HEK293 (cell line): ENCODE results near the gene TLE5.

Experiments used
- BCL11A ChIP-seq: fragments of 450-650 bp; formaldehyde crosslinking; IDR thresholded peaks from 2 replicates; pipeline ENCODE4 v1.5.1; 2016; ENCODE audit warnings: low read depth, missing biosample characterization, missing genetic modification characterization
- CTCF ChIP-seq: fragments of 450-650 bp; formaldehyde crosslinking; IDR thresholded peaks from 2 replicates; pipeline ENCODE4 v1.5.1; 2016; ENCODE audit warnings: missing biosample characterization, missing genetic modification characterization
- EGR2 ChIP-seq: fragments of 450-650 bp; formaldehyde crosslinking; IDR thresholded peaks from 2 replicates; pipeline ENCODE4 v1.5.1; 2016; ENCODE audit warnings: low read depth, missing biosample characterization, missing genetic modification characterization
- IKZF3 ChIP-seq: fragments of 450-650 bp; IDR thresholded peaks from 2 replicates; pipeline ENCODE4 v1.5.0; 2018; ENCODE audit warnings: missing biosample characterization, mild to moderate bottlenecking, missing genetic modification characterization, moderate library complexity
- SALL2 ChIP-seq: fragments of 450-650 bp; formaldehyde crosslinking; IDR thresholded peaks from 2 replicates; pipeline ENCODE4 v1.5.0; 2017; ENCODE audit warnings: missing biosample characterization, mild to moderate bottlenecking, missing genetic modification characterization, borderline replicate concordance
- TCF7L2 ChIP-seq: IDR thresholded peaks from 2 replicates; pipeline ENCODE4 v1.6.1; 2011; ENCODE audit warnings: low read depth, mild to moderate bottlenecking, inconsistent platforms, low read length, moderate library complexity, borderline replicate concordance
- YY1 ChIP-seq: fragments of 450-650 bp; formaldehyde crosslinking; IDR thresholded peaks from 2 replicates; pipeline ENCODE4 v1.5.1; 2018; ENCODE audit warnings: missing biosample characterization, missing genetic modification characterization
- ZBTB48 ChIP-seq: fragments of 450-650 bp; formaldehyde crosslinking; IDR thresholded peaks from 2 replicates; pipeline ENCODE4 v1.5.1; 2016; ENCODE audit warnings: missing biosample characterization, missing genetic modification characterization
- ZNF221 ChIP-seq: fragments of 450-650 bp; formaldehyde crosslinking; IDR thresholded peaks from 2 replicates; pipeline ENCODE4 v1.5.1; 2017; ENCODE audit warnings: missing biosample characterization, missing genetic modification characterization, borderline replicate concordance
- ZNF530 ChIP-seq: fragments of 450-650 bp; formaldehyde crosslinking; IDR thresholded peaks from 2 replicates; pipeline ENCODE4 v1.5.1; 2016; ENCODE audit warnings: low read depth, missing biosample characterization, missing genetic modification characterization
- ZNF549 ChIP-seq: fragments of 450-650 bp; IDR thresholded peaks from 2 replicates; pipeline ENCODE4 v1.5.1; 2018; ENCODE audit warnings: missing biosample characterization, missing genetic modification characterization, mild to moderate bottlenecking, inconsistent platforms, moderate library complexity
- ZNF791 ChIP-seq: fragments of 450-650 bp; formaldehyde crosslinking; IDR thresholded peaks from 2 replicates; pipeline ENCODE4 v1.5.1; 2016; ENCODE audit warnings: missing biosample characterization, missing genetic modification characterization

GRCh38 chr19:3045191-3045590 lies 17.1 kb downstream of the TLE5 start:
- TF ChIP-seq CTCF (tag by site-specific recombination) (no peak), ZNF221 (tag by site-specific recombination) (no peak), ZNF530 (no peak), ZBTB48 (no peak), EGR2 (tag by site-specific recombination) (no peak), BCL11A (tag by site-specific recombination) (no peak), ZNF549 (tag by site-specific recombination) (no peak), ZNF791 (tag by site-specific recombination) (no peak), YY1 (tag by site-specific recombination) (no peak), TCF7L2 (no peak), IKZF3 (tag by site-specific recombination) (no peak), SALL2 (tag by site-specific recombination) (no peak)
